Lung (tissue), 16 donors: ENCODE data around the gene TCHH. TPM values are rescaled to one million over a fixed set of nuclear protein-coding genes. Genes with fewer than 3 reads are reported as not detected.
A peak's percentile ranks its signal among the peaks of the same experiment; 100 is the strongest.

Experiments
- ATAC-seq: fragments of 200-7000 bp; cut with Tn5 transposase; one replicate; pipeline ENCODE4 v1.9.1; 2020; ENCODE audit warnings: moderate number of reproducible peaks; ENCODE audit not compliant: insufficient read depth, low FRiP score
- DNase-seq, 3 donors: peaks; one replicate each; pipeline ENCODE4 v3.0.0-alpha.2; 2013 to 2017
- H3K27ac ChIP-seq, 2 donors: one replicate each; pipeline ENCODE4 v1.5.1; 2013; ENCODE audit warnings: mild to moderate bottlenecking in 2 of 2, moderate library complexity in 2 of 2, control low read depth in 1 of 2, inconsistent platforms in 1 of 2, low read depth in 1 of 2, low read length in 1 of 2
- H3K27me3 ChIP-seq, 3 donors: one replicate each; pipeline ENCODE4 v1.5.1; 2013; ENCODE audit warnings: low read length in 2 of 3; ENCODE audit not compliant: control insufficient read depth in 3 of 3, insufficient read depth in 3 of 3
- H3K36me3 ChIP-seq, 4 donors: one replicate each; pipeline ENCODE4 v1.5.1; 2013; ENCODE audit warnings: low read length in 4 of 4, mild to moderate bottlenecking in 1 of 4, moderate library complexity in 1 of 4; ENCODE audit not compliant: control insufficient read depth in 4 of 4, insufficient read depth in 4 of 4
- H3K4me1 ChIP-seq, 5 donors: one replicate each; pipeline ENCODE4 v1.5.1; 2013; ENCODE audit warnings: low read length in 5 of 5, mild to moderate bottlenecking in 2 of 5, moderate library complexity in 1 of 5; ENCODE audit not compliant: control insufficient read depth in 5 of 5, insufficient read depth in 5 of 5
- H3K4me3 ChIP-seq: one replicate; pipeline ENCODE4 v1.5.1; 2013; ENCODE audit warnings: mild to moderate bottlenecking, control low read depth, moderate library complexity
- H3K9ac ChIP-seq, 2 donors: one replicate each; pipeline ENCODE4 v1.5.1; 2013; ENCODE audit warnings: low read length in 2 of 2, control low read depth in 1 of 2; ENCODE audit not compliant: insufficient read depth in 1 of 2
- H3K9me3 ChIP-seq, 4 donors: one replicate each; pipeline ENCODE4 v1.5.1; 2013; ENCODE audit warnings: low read length in 3 of 4, mild to moderate bottlenecking in 1 of 4, moderate library complexity in 1 of 4; ENCODE audit not compliant: control insufficient read depth in 4 of 4, insufficient read depth in 3 of 4
- CTCF ChIP-seq: IDR thresholded peaks from 2 replicates; pipeline ENCODE4 v1.5.1; 2012; ENCODE audit warnings: mild to moderate bottlenecking; ENCODE audit errors: control extremely low read depth, extremely low read depth
- WGBS, 2 donors: extraction: QIAGEN DNeasy Blood & Tissue Kit; methylation state at CpG; one replicate each; pipeline ENCODE4 v1.1.7; 2013; 5-methylcytosine and 5-hydroxymethylcytosine counted together
- long read RNA-seq, 5 donors: transcript quantifications; one replicate each; lab custom pipeline, GENCODE V29; 2026
- polyA plus RNA-seq, 2 donors: library from polyadenylated mRNA; stranded (reverse); fragments of 200-250 nt; gene quantifications; one replicate each; pipeline ENCODE4 v1.2.1, GENCODE V29; 2013
- total RNA-seq, 2 donors: library from RNA; depleted of rRNA in 1 of 2; stranded (reverse); fragments of >200 nt in 1 of 2; gene quantifications; one replicate each; pipeline ENCODE4 v1.2.1, GENCODE V29; 2014 to 2021
- donor health status: control.
- donor health status: control.
- donor health status: Bipolar disorder and iron deficiency.
- donor health status: healthy.
- donor health status: DM: yes; HTN: yes; CAD: no.

TCHH gene
- total RNA-seq (under 1 TPM; 0.03 TPM), polyA plus RNA-seq (under 1 TPM; 0.06 to 0.15 TPM)
- long read RNA-seq, donor 1: 0 reads
- long read RNA-seq, donor 2: 0 reads
- long read RNA-seq, donor 3: 0 reads
- long read RNA-seq, donor 4: 0 reads
- long read RNA-seq, donor 5: 0 reads

GRCh38 chr1:152115344-152115743, at the start of gene TCHH:
Gene TCHH (minus strand): TSS chr1:152115444. CDS start chr1:152114080, 1,364 bp downstream.
- H3K9ac ChIP-seq: no peak within 1 kb of the TSS
- H3K9me3 ChIP-seq: peaks cover 0 to 9% (median 0%) of the 10 kb centered on the region in 4 donors
- H3K27ac ChIP-seq: no peak within 1 kb of the TSS
- H3K4me3 ChIP-seq: no peak within 1 kb of the TSS
- ATAC-seq (no peak), DNase-seq (no peak)
- H3K4me1 ChIP-seq: peaks cover 0 to 25% (median 5%) of the 10 kb centered on the region in 5 donors
- WGBS, 2 donors: 57 to 61% methylated on average over 4 of the region's 4 CpGs
- TF ChIP-seq CTCF: no peak
- H3K36me3 ChIP-seq: no peaks in the 10 kb centered on the region
- peaks cover 0 to 73% (median 45%) of the 10 kb centered on the region in 3 donors for H3K27me3 ChIP-seq

GRCh38 chr1:152164517-152165136, 49.4 kb upstream of the TCHH start:
- H3K27me3 ChIP-seq: no peaks in the 10 kb centered on the region
- TF ChIP-seq CTCF: no peak
- H3K4me1 ChIP-seq: peaks cover 0 to 5% (median 0%) of the 10 kb centered on the region in 5 donors
- H3K9ac ChIP-seq: no peak overlapping the region
- H3K9me3 ChIP-seq: no peaks in the 10 kb centered on the region
- no peak overlapping the region for H3K27ac ChIP-seq
- H3K4me3 ChIP-seq: no peak overlapping the region
- WGBS, 2 donors: 50 to 64% methylated on average over 2 of the region's 2 CpGs
- ATAC-seq: no peak
- no peaks in the 10 kb centered on the region for H3K36me3 ChIP-seq
- no peak for DNase-seq

GRCh38 chr1:152162792-152163463, 47.7 kb upstream of the TCHH start:
- WGBS, 2 donors: 36 to 45% methylated on average over 1 of the region's 1 CpG
- ATAC-seq (peak; percentile 72), DNase-seq (no peak)
- Histone ChIP-seq H3K27me3 (no peaks in the 10 kb centered on the region), H3K4me3 (no peak overlapping the region), H3K9me3 (no peaks in the 10 kb centered on the region), H3K4me1 (peaks cover 0 to 2% (median 0%) of the 10 kb centered on the region in 5 donors), H3K36me3 (no peaks in the 10 kb centered on the region), H3K9ac (no peak overlapping the region), H3K27ac (peak overlapping the region in 1 of 2 donors; percentile 57)
- TF ChIP-seq CTCF: no peak
